ENCODE data around the gene TAX1BP3. TPM values are rescaled to one million over a fixed set of nuclear protein-coding genes. Genes with fewer than 3 reads are reported as not detected.

TAX1BP3 gene
- total RNA-seq, 2 experiments from 2014 or later: 19.8 to 24.3 TPM

GRCh38 chr17:3621146-3621720 is 47.1 kb downstream of the TAX1BP3 start:
- no peak overlapping the region for H3K27ac ChIP-seq (ENCODE audit: low read depth, low read length, poor library complexity, severe bottlenecking)
- BruUV-seq (replicated peaks): no TSS peak
- no peaks in the 10 kb centered on the region for H3K79me2 ChIP-seq (ENCODE audit: insufficient read depth, low read depth, low read length)
- no peaks in the 10 kb centered on the region for H3K4me1 ChIP-seq (ENCODE audit: insufficient read depth, low read length, poor library complexity, severe bottlenecking)
- intact Hi-C loops (cut with micrococcal nuclease; ENCODE audit: unreplicated experiment): no loop called here
- no peak for DNase-seq (ENCODE audit: low spot score)
- ChIA-PET CTCF (ENCODE audit: unreplicated experiment) (no interaction called here), POLR2A (interaction anchor here (0.5 to 0.6 kb wide), 3 partner anchors 48 to 144 kb away, joined by 3 to 4 read pairs (median 3); no protein-coding TSS in a partner anchor)
- TF ChIP-seq EZH2phosphoT487 (IDR thresholded peaks at IDR 0.05; ENCODE audit: borderline replicate concordance, low read depth, low read length): no peak
- TF ChIP-seq CTCF (conservative IDR thresholded peaks at IDR 0.05; ENCODE audit: low read length): no peak
- H3K4me3 ChIP-seq (ENCODE audit: low read depth, low read length, poor library complexity, severe bottlenecking): no peak overlapping the region
- no peak overlapping the region for H3K4me2 ChIP-seq (ENCODE audit: low read length)
- no peaks in the 10 kb centered on the region for H4K20me1 ChIP-seq (ENCODE audit: insufficient read depth, low read length)
- peaks cover 74% of the 10 kb centered on the region for H3K36me3 ChIP-seq (ENCODE audit: insufficient read depth, low read length)
- peaks cover 2% of the 10 kb centered on the region; the same call in 1 of the 2 replicates for H3K9me3 ChIP-seq (ENCODE audit: low read length)
- no peaks in the 10 kb centered on the region for H3K9me2 ChIP-seq (ENCODE audit: insufficient read depth, low read length)
- no peak overlapping the region for H2AFZ ChIP-seq (ENCODE audit: low read length)

GRCh38 chr17:3615160-3615870 is 53.1 kb downstream of the TAX1BP3 start:
- Histone ChIP-seq H2AFZ (ENCODE audit: low read length) (no peak overlapping the region), H3K27ac (ENCODE audit: low read depth, low read length, poor library complexity, severe bottlenecking) (no peak overlapping the region), H3K36me3 (ENCODE audit: insufficient read depth, low read length) (peaks cover 75% of the 10 kb centered on the region), H4K20me1 (ENCODE audit: insufficient read depth, low read length) (no peaks in the 10 kb centered on the region), H3K9me2 (ENCODE audit: insufficient read depth, low read length) (no peaks in the 10 kb centered on the region), H3K4me1 (ENCODE audit: insufficient read depth, low read length, poor library complexity, severe bottlenecking) (no peaks in the 10 kb centered on the region), H3K79me2 (ENCODE audit: insufficient read depth, low read depth, low read length) (no peaks in the 10 kb centered on the region), H3K4me2 (ENCODE audit: low read length) (no peak overlapping the region), H3K4me3 (ENCODE audit: low read depth, low read length, poor library complexity, severe bottlenecking) (no peak overlapping the region), H3K9me3 (ENCODE audit: low read length) (peaks cover 4% of the 10 kb centered on the region; the same call in 1 of the 2 replicates)
- no TSS peak for BruUV-seq (replicated peaks)
- TF ChIP-seq CTCF (conservative IDR thresholded peaks at IDR 0.05; ENCODE audit: low read length): no peak
- ChIA-PET POLR2A (interaction anchor here (0.6 kb wide), 1 partner anchor 1712 kb away, joined by 3 read pairs; no protein-coding TSS in a partner anchor), CTCF (ENCODE audit: unreplicated experiment) (no interaction called here)
- no peak for DNase-seq (ENCODE audit: low spot score)
- intact Hi-C loops (cut with micrococcal nuclease; ENCODE audit: unreplicated experiment): no loop called here

GRCh38 chr17:3613124-3613523 is 55.3 kb downstream of the TAX1BP3 start:
- H3K9me3 ChIP-seq (ENCODE audit: low read length): peaks cover 4% of the 10 kb centered on the region; the same call in 1 of the 2 replicates
- no peak overlapping the region for H3K27ac ChIP-seq (ENCODE audit: low read depth, low read length, poor library complexity, severe bottlenecking)
- H3K4me1 ChIP-seq (ENCODE audit: insufficient read depth, low read length, poor library complexity, severe bottlenecking): no peaks in the 10 kb centered on the region
- no peaks in the 10 kb centered on the region for H3K9me2 ChIP-seq (ENCODE audit: insufficient read depth, low read length)
- no peak overlapping the region for H3K4me3 ChIP-seq (ENCODE audit: low read depth, low read length, poor library complexity, severe bottlenecking)
- CTCF ChIA-PET (ENCODE audit: unreplicated experiment): no interaction called here
- DNase-seq (ENCODE audit: low spot score): no peak
- no peak for TF ChIP-seq EZH2phosphoT487 (IDR thresholded peaks at IDR 0.05; ENCODE audit: borderline replicate concordance, low read depth, low read length)
- TF ChIP-seq CTCF (conservative IDR thresholded peaks at IDR 0.05; ENCODE audit: low read length): no peak
- no peaks in the 10 kb centered on the region for H4K20me1 ChIP-seq (ENCODE audit: insufficient read depth, low read length)
- no TSS peak for BruUV-seq (replicated peaks)
- no peak overlapping the region for H2AFZ ChIP-seq (ENCODE audit: low read length)
- H3K36me3 ChIP-seq (ENCODE audit: insufficient read depth, low read length): peaks cover 73% of the 10 kb centered on the region
- no peak overlapping the region for H3K4me2 ChIP-seq (ENCODE audit: low read length)
- POLR2A ChIA-PET: no interaction called here
- intact Hi-C loops (cut with micrococcal nuclease; ENCODE audit: unreplicated experiment): no loop called here
- H3K79me2 ChIP-seq (ENCODE audit: insufficient read depth, low read depth, low read length): no peaks in the 10 kb centered on the region

Measured in OCI-LY7 (cell line).